Measurements from ENCODE around the gene IGF2BP2.
"Not testable (repeated sequence)": the region's sequence is repeated elsewhere in the genome, so short reads cannot be mapped to it uniquely, and the experiment has no call there.

IGF2BP2 gene

DNA sequence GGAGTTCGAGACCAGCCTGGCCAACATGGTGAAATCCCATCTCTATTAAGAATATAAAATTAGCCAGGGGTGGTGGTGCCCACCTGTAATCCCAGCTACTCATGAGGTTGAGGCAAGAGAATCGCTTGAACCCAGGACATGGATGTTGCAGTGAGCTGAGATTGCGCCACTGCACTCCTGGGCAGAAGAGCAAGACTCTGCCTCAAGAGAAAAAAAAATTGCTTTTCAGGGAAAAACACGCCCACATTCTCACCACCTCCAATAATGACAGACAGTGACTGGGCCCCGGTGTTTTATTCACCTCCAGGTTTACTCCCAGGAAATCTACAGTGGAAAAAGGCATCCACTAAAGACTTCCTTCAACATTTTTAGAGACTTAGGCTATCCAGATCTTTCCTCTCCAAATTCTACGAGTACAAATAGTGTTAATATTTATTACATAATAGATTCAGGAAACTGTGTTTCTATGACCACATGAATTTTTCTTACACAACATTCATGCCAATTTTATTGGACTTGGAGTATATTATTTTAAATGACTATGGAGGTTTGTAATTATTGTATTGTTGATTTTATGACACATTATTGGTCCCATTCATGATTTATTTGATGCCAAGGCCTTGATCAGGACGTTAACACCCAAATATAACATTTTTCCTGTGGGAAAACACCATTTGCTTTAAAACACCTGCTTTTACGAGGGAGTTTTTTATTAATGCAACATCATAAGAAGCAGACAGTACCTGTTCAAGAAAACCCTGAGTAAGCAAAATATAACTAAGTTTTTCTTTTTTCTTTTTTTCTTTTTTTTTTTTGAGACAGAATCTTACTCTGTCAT is 26.6 kb downstream of the IGF2BP2 start:
- no peak for DNase-seq
- TF ChIP-seq POLR2A (IDR thresholded peaks at IDR 0.05; ENCODE audit: low read length), result no peak
- no peak for TF ChIP-seq GATA1 (IDR thresholded peaks at IDR 0.05; ENCODE audit: low read depth, low read length)

DNA sequence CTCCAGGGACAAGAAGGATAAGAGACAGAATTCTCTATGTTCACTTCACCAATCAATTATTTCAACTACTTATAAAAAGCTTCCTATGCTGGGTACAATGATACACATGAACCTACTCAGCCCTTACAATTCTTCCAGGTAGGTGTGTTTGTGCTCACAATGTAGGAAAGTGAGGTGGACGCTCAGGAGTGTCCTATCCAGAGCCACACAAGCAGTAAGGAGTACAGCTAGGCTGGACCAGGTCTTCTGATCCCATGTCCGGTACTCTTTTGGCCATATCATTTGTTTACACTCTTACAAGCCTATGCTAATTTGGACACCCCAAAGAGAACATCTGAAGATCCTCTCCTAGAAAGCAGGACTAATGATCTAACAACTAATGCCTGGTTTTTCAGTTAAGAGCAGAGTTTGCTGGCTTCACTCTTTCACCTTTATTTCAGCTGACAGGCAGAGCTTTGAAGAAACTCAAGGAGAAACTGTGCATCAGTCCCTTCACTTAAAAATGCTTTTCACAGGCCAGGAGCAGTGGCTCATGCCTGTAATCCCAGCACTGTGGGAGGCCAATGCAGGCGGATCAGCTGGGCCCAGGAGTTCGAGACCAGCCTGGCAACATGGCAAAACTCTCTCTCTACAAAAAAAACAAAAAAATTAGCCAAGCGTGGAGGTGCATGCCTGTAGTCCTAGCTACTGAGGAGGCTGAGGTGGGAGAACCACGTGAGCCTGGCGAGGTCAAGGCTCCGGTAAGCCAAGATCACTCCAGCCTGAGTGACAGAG is 27.5 kb downstream of the IGF2BP2 start:
- TF ChIP-seq GATA1 (IDR thresholded peaks at IDR 0.05; ENCODE audit: low read depth, low read length), result no peak
- no peak for TF ChIP-seq POLR2A (IDR thresholded peaks at IDR 0.05; ENCODE audit: low read length)
- no peak for DNase-seq

DNA sequence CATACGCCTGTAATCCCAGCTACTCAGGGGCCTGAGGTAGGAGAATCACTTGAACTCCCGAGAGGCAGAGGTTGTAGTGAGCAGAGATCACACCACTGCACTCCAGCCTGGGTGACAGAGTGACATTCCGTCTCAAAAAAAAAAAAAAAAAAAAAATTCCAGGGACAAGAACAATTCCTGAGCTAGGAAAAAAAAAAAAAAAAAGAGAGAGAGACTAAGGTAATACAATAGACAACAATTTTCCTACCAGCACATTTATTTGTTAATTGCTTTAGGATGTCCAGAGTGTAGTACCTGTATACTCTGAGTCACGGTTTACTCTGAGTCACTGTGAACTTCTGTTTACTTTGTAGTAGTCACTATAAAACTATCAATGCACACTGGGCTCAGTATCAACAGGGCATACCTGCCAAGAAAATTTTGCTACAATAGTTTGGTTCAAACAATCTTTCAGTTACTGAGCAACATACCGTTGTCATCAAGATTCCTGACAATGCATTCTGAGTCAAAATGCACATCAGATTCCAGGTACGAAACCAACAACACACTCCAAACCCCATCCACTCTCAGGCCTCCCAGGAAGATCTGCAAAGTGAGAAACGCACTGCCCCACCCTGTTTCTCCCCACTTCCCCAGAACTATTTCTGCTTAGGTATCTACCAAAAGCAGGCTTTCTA is 28.3 kb downstream of the IGF2BP2 start:
- peak in 1 of 2 experiments; percentile 28 for DNase-seq
- TF ChIP-seq GATA1 (IDR thresholded peaks at IDR 0.05; ENCODE audit: low read depth, low read length), result no peak
- TF ChIP-seq POLR2A (IDR thresholded peaks at IDR 0.05; ENCODE audit: low read length), result no peak

DNA sequence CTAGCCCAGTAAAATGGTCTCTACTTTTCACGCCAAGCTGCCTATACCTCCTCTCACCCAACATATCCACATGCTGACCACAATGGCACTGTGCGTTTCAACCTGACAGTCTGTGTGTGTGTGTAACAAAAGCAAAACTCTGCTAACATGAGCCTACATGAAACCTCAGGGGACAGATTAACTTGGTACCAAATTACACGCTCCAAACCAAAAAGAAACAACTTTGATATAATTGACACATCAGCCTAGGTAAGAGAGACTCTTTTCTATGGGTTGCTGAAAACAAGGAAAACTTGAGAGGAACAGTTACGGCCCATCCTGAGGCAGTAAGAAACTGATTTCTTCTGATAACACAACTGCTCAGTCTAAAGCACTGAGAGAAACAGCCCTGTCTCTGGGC is 31.5 kb downstream of the IGF2BP2 start:
- DNase-seq, result no peak
- no peak for TF ChIP-seq GATA1 (IDR thresholded peaks at IDR 0.05; ENCODE audit: low read depth, low read length)

DNA sequence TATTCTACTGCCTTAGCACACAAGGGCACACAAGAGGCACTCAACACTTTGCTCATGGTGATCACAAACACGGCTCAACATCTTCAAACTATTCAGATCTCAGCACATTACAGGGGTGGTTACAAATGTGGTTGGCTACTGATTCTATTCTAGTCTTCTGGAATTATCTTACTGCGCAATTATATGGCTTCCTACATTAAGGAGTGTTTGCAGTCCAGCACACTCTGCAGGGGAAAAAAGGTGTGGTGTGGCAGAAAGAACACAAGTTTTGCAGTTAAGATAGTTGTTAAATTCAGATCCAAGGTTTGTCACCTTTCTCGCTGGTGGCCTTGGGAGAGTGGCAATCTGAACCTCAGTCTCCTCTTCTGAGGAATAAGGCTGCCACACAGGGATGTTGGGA is 31.9 kb downstream of the IGF2BP2 start:
- no peak for TF ChIP-seq GATA1 (IDR thresholded peaks at IDR 0.05; ENCODE audit: low read depth, low read length)
- no peak for TF ChIP-seq POLR2A (IDR thresholded peaks at IDR 0.05; ENCODE audit: low read length)
- no peak for DNase-seq

DNA sequence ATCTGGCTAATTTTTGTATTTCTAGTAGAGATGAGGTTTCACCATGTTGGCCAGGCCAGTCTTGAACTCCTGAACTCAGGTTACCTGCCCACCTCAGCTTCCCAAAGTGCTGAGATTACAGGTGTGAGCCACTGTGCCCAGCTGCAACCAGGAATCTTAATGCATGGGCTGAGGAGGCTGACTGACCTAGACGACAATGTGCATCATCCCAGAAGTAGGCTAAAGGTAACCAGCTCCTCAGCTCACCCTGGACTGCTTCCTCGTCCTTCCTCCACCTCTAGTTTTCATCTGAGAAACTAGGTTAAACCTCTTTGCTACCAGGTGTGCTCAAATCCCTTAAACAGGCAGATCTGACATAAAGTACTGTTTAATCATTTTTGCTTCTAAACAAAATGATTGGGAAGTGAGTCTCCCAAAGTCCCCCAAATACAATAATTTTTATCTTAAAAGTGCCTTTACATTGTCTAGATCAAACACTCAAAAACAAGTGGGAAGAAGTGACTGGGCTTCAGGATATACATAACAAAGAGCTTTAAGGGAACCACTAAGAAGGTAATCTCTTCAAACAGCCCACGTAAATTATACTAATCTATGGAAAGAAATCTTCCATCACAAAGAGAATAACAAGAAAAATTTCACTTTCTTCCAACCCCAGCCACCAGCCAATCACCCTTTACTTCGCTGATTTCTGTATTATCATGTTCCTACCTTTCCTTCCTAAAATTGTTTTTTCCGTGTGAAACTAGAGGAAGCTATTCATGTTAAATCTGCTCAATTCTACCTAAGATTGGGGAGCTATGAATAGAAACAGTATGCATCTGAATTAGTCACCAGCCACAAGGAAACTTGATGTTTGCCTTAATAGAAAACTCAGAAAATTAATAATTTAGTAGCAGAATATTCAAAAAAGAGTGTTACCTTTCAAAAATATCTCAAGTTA is 34.7 kb downstream of the IGF2BP2 start:
- DNase-seq, result no peak
- TF ChIP-seq GATA1 (IDR thresholded peaks at IDR 0.05; ENCODE audit: low read depth, low read length) (no peak), POLR2A (IDR thresholded peaks at IDR 0.05; ENCODE audit: low read length) (no peak)

DNA sequence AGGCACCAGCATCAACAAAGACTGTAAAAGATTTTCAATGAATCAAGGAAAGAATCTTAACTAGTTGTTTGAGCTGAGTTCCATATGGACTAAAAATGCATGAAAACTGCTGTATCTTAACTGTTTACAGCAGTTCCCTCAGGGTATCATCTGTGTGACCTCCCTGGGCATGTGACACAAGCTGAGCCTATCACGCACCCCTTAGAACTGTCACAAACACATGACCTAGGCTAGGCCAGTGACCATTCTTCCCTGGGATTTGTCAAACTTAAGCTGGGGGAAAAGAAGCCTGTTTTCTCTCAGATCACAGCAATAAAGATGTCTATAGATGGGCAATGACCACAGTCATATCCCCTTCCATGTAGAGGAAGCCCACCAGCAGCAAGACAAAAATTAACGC is 35.7 kb downstream of the IGF2BP2 start:
- TF ChIP-seq POLR2A (IDR thresholded peaks at IDR 0.05; ENCODE audit: low read length), result no peak
- no peak for TF ChIP-seq GATA1 (IDR thresholded peaks at IDR 0.05; ENCODE audit: low read depth, low read length)
- peak; percentile 18 to 21 for DNase-seq

DNA sequence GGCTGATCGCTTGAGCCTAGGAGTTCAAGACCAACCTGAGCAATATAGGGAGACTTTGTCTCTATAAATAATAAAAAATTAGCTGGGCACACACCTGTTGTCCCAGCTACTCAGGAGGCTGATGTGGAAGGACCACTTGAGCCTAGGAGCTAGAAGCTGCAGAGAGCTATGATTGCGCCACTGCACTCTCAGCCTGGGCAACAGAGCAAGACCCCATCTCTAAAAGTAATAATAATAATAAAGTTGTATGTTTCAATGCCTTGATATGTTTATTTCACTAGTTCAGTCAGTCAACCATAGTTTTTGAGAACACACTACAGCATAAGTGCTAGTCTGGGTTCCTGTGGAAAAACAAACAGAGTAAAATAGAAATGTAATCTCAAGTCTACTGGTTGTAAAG is 36.5 kb downstream of the IGF2BP2 start:
- no peak for DNase-seq
- TF ChIP-seq POLR2A (IDR thresholded peaks at IDR 0.05; ENCODE audit: low read length) (no peak), GATA1 (IDR thresholded peaks at IDR 0.05; ENCODE audit: low read depth, low read length) (no peak)

DNA sequence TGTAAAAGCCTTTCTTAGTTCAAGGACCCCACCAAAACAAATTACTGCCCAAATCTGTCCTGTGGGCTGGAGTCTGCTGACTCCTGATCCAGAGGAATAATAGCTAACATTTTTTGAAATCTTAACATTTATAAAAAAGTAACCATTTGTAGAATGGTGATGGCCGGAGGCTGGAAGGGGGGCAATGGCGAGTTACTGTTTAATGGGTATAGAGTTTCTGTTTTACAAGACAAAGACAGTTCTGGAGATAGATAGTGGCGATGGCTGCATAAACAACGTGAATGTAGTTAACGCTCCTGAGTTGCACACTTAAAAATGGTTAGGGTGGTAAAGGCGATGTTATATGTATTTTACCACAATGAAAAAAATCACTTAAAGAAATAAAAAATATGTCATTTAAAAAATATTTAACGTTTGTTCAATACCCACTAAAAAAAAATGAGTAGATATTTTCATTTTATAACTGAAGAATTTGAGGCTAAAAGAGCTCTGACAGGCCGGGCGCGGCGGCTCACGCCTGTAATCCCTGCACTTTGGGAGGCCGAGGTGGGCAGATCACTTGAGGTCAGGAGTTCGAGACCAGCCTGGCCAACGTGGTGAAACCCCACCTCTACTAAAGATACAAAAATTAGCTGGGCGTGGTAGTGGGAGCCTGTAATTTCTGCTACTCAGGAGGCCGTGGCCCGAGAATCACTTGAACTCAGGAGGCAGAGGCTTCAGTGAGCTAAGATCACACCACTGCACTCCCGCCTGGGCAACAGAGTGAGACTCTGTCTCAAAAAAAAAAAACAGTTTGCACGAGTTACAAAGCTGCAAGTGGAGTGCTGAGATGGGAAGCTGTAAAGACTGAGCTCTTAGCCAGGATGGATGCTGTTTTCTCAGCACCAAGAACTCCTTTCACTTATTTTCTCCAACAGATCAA is 37.6 kb downstream of the IGF2BP2 start:
- no peak for DNase-seq

DNA sequence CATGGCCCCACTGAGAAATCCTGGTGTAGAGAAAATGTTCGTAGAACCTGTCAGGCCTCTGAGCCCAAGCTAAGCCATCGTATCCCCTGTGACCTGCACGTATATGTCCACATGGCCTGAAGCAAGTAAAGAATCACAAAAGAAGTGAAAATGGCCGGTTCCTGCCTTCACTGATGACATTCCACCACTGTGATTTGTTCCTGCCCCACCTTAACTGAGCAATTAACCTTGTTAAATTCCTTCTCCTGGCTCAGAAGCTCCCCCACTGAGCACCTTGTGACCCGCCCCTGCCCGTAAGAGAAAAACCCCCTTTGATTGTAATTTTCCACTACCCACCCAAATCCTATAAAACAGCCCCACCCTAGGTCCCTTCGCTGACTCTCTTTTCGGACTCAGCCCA is 38.6 kb downstream of the IGF2BP2 start:
- DNase-seq, result not testable (repeated sequence)

More for the DNA sequence above, 37.6 kb downstream of the IGF2BP2 start:
- TF ChIP-seq GATA1 (IDR thresholded peaks at IDR 0.05; ENCODE audit: low read depth, low read length) (no peak), POLR2A (IDR thresholded peaks at IDR 0.05; ENCODE audit: low read length) (no peak)

DNA sequence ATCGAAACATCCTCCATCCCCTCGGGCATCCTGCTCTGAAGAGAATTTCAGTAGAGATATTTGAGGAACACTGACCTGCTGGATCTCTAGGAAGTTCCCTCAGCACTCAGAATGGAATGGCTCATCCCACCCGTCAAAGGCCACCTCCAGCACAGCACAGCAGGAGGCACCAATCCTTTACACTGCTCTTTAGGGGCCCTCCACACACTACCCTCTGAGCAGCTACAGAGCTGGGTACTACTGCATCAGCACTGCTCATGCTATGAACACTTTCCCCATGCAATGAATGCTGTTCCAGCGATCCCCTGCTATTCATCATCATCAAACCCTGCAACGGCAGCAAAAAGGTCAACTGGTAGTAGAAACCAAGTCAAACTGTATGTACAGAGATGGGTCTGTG is 40.5 kb downstream of the IGF2BP2 start:
- no peak for DNase-seq
- no peak for TF ChIP-seq GATA1 (IDR thresholded peaks at IDR 0.05; ENCODE audit: low read depth, low read length)
- no peak for TF ChIP-seq POLR2A (IDR thresholded peaks at IDR 0.05; ENCODE audit: low read length)

DNA sequence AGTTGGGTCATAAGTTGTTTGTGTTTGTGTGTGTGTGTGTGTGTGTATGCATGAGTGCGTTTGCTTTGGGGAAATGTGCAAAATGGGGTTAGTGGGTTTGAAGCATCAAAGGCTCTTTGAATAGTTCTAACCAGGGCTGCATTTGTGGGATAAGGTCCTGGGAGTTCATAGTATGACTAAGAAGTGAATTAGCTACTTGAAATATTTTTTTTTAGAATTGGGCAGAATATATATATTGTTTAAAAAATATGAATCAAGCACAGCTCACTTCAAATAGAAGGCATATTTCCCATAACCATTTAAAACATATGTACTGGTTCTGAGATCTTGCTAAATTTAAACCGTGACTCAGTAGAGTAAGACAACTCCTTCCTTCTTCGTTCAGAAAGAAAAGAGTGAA is 43.1 kb downstream of the IGF2BP2 start:
- no peak for TF ChIP-seq GATA1 (IDR thresholded peaks at IDR 0.05; ENCODE audit: low read depth, low read length)
- no peak for TF ChIP-seq POLR2A (IDR thresholded peaks at IDR 0.05; ENCODE audit: low read length)
- DNase-seq, result no peak
